Measurements from ENCODE around the gene RNF220.
A peak's percentile ranks its signal among the peaks of the same experiment; 100 is the strongest.

RNF220 gene

GRCh38 chr1:44407430-44408211, 2.6 kb downstream of the RNF220 start:
- no peak for DNase-seq

GRCh38 chr1:44408212-44408582, 3.1 kb downstream of the RNF220 start:
- DNase-seq, result no peak

- DNase-seq, result peak in 1 of 2 donors; percentile 14
These were observed 3.9 kb downstream of the RNF220 start for GRCh38 chr1:44408632-44409602.

- DNase-seq, result no peak
These were observed 4.7 kb downstream of the RNF220 start for GRCh38 chr1:44409757-44410156.

- no peak for DNase-seq
These were observed 6.8 kb downstream of the RNF220 start for GRCh38 chr1:44411861-44412260.

- DNase-seq, result no peak
These were observed 7.5 kb downstream of the RNF220 start for GRCh38 chr1:44412601-44413000.

GRCh38 chr1:44413740-44414139, 8.7 kb downstream of the RNF220 start:
- no peak for DNase-seq

GRCh38 chr1:44415013-44415412, 10.0 kb downstream of the RNF220 start:
- no peak for DNase-seq

GRCh38 chr1:44416408-44416807, 11.4 kb downstream of the RNF220 start:
- DNase-seq, result no peak

GRCh38 chr1:44417351-44418021, 12.4 kb downstream of the RNF220 start:
- peak in 1 of 2 donors; percentile 22 for DNase-seq

GRCh38 chr1:44418022-44418673, 13.1 kb downstream of the RNF220 start:
- no peak for DNase-seq

- DNase-seq, result no peak
These were observed 14.8 kb downstream of the RNF220 start for GRCh38 chr1:44419901-44420300.

- DNase-seq, result no peak
These were observed 15.5 kb downstream of the RNF220 start for GRCh38 chr1:44420535-44420934.

GRCh38 chr1:44421446-44421884, 16.4 kb downstream of the RNF220 start:
- DNase-seq, result no peak

- no peak for DNase-seq
These were observed 17.1 kb downstream of the RNF220 start for GRCh38 chr1:44422161-44422560.

- DNase-seq, result no peak
These were observed 18.8 kb downstream of the RNF220 start for GRCh38 chr1:44423591-44424537.

- no peak for DNase-seq
These were observed 19.7 kb downstream of the RNF220 start for GRCh38 chr1:44424747-44425146.

- no peak for DNase-seq
These were observed 20.5 kb downstream of the RNF220 start for GRCh38 chr1:44425341-44426082.

GRCh38 chr1:44431861-44432260, 26.8 kb downstream of the RNF220 start:
- DNase-seq, result no peak

- peak in 1 of 2 donors; percentile 16 for DNase-seq
These were observed 28.2 kb downstream of the RNF220 start for GRCh38 chr1:44433209-44433608.
